HCT116 (cell line): ENCODE results near the gene METTL13. TPM values are rescaled to one million over a fixed set of nuclear protein-coding genes. Genes with fewer than 3 reads are reported as not detected.

Experiments used
- ATAC-seq: fragments of 200-7000 bp; cut with Tn5 transposase; 2 replicates; pipeline ENCODE4 v1.9.1; 2020; ENCODE audit warnings: mild to moderate bottlenecking, moderate library complexity
- BruUV-seq: library from RNA; stranded (reverse); fragments of 400-500 nt; replicated peaks from 2 replicates; lab custom pipeline; 2021; lab: Mats Ljungman, UMichigan
- CTCF ChIA-PET: fragments of 300-600 bp; sonication (Branson Sonifier 250); formaldehyde crosslinking; loops from one replicate; lab custom pipeline; 2021; ENCODE audit warnings: antibody characterized with exemption; lab: Charles Lee
- POLR2A ChIA-PET: fragments of 300-600, 350-600 bp; sonication (Branson Sonifier 250); formaldehyde crosslinking; loops from one replicate; lab custom pipeline; 2021; ENCODE audit warnings: antibody characterized with exemption; lab: Charles Lee
- RAD21 ChIA-PET, 2 experiments: fragments of 300-600 bp; sonication (Branson Sonifier 250); formaldehyde crosslinking; loops; one replicate each; lab custom pipeline; 2023; ENCODE audit warnings: low total read pairs in 2 of 2; ENCODE audit not compliant: uncharacterized antibody in 2 of 2, unreplicated experiment in 2 of 2, low non-redundant PET in 1 of 2; lab: Charles Lee
- DNase-seq: peaks from one replicate; pipeline ENCODE4 v3.0.0-alpha.2; 2010; ENCODE audit warnings: low read depth, low spot score
- H2AFZ ChIP-seq: fragments of 200-600 bp; shearing (Covaris generic), sonication (generic); 2 replicates; pipeline ENCODE4 v1.6.1; 2017; ENCODE audit warnings: low read depth, mixed run types, mixed read lengths, antibody characterized with exemption, low read length; ENCODE audit not compliant: poor library complexity, severe bottlenecking
- H3K27ac ChIP-seq: 2 replicates; pipeline ENCODE4 v1.5.1; 2012; ENCODE audit warnings: low read depth, low read length
- H3K27me3 ChIP-seq: fragments of 200-600 bp; sonication (generic); 2 replicates; pipeline ENCODE4 v1.6.1; 2016; ENCODE audit warnings: mixed run types, low read length, mixed read lengths; ENCODE audit not compliant: insufficient read depth
- H3K36me3 ChIP-seq, 2 experiments: fragments of 200-500 bp in 1 of 2; fragments of 200-600 bp in 1 of 2; sonication (Bioruptor generic) in 1 of 2; sonication (generic) in 1 of 2; 2 replicates each; pipeline versions ENCODE4 v1.5.1 to v1.6.1; 2014 to 2016; ENCODE audit warnings: low read length in 2 of 2, inconsistent platforms in 1 of 2, mixed read lengths in 1 of 2, mixed run types in 1 of 2; ENCODE audit not compliant: insufficient read depth in 2 of 2, control insufficient read depth in 1 of 2
- H3K4me1 ChIP-seq, 2 experiments: fragments of 200-600 bp in 1 of 2; sonication (generic) in 1 of 2; 2 replicates each; pipeline versions ENCODE4 v1.5.1 to v1.6.1; 2012 to 2017; ENCODE audit warnings: low read length in 2 of 2, inconsistent platforms in 1 of 2, mild to moderate bottlenecking in 1 of 2, mixed read lengths in 1 of 2, mixed run types in 1 of 2, moderate library complexity in 1 of 2; ENCODE audit not compliant: insufficient read depth in 2 of 2, control insufficient read depth in 1 of 2
- H3K4me2 ChIP-seq: fragments of 200-600 bp; sonication (generic); 2 replicates; pipeline ENCODE4 v1.6.1; 2017; ENCODE audit warnings: mixed run types, low read length, mixed read lengths
- H3K4me3 ChIP-seq, 2 experiments: fragments of 200-600 bp in 1 of 2; sonication (generic) in 1 of 2; replicated peaks in 1 of 2; 2 replicates each; pipeline ENCODE4 v1.5.1; 2011 to 2016; ENCODE audit warnings: low read length in 2 of 2, control low read depth in 1 of 2, low read depth in 1 of 2, mild to moderate bottlenecking in 1 of 2, mixed read lengths in 1 of 2, mixed run types in 1 of 2
- H3K79me2 ChIP-seq: fragments of 200-600 bp; sonication (generic); 2 replicates; pipeline ENCODE4 v1.6.1; 2017; ENCODE audit warnings: mild to moderate bottlenecking, mixed run types, low read length, moderate library complexity, mixed read lengths; ENCODE audit not compliant: insufficient read depth
- H3K9ac ChIP-seq: fragments of 200-600 bp; sonication (generic); 2 replicates; pipeline ENCODE4 v1.6.1; 2016; ENCODE audit warnings: low read length, mixed read lengths
- H3K9me2 ChIP-seq: fragments of 200-600 bp; sonication (generic), shearing (Covaris generic); 2 replicates; pipeline ENCODE4 v1.6.1; 2017; ENCODE audit warnings: mixed run types, mild to moderate bottlenecking, moderate library complexity; ENCODE audit not compliant: insufficient read depth
- H3K9me3 ChIP-seq, 2 experiments: fragments of 200-500 bp in 1 of 2; fragments of 200-600 bp in 1 of 2; sonication (Bioruptor generic) in 1 of 2; sonication (generic) in 1 of 2; 2 replicates each; pipeline ENCODE4 v1.6.1; 2014 to 2017; ENCODE audit warnings: low read length in 2 of 2, mixed read lengths in 2 of 2, inconsistent platforms in 1 of 2, low read depth in 1 of 2, mild to moderate bottlenecking in 1 of 2, mixed run types in 1 of 2, moderate library complexity in 1 of 2; ENCODE audit not compliant: control insufficient read depth in 1 of 2, insufficient read depth in 1 of 2
- H4K20me1 ChIP-seq: fragments of 200-600 bp; sonication (generic), shearing (Covaris generic); 2 replicates; pipeline ENCODE4 v1.6.1; 2017; ENCODE audit warnings: mixed run types, mild to moderate bottlenecking, moderate library complexity; ENCODE audit not compliant: insufficient read depth
- CBX3 ChIP-seq: IDR thresholded peaks from 2 replicates; pipeline ENCODE4 v1.6.1; 2012; ENCODE audit warnings: low read depth
- CEBPB ChIP-seq: IDR thresholded peaks from 2 replicates; pipeline ENCODE4 v1.6.1; 2012; ENCODE audit warnings: low read depth
- EGR1 ChIP-seq: IDR thresholded peaks from 2 replicates; pipeline ENCODE4 v1.6.1; 2012; ENCODE audit warnings: low read depth
- ELF1 ChIP-seq: IDR thresholded peaks from 2 replicates; pipeline ENCODE4 v1.6.1; 2012; ENCODE audit warnings: low read depth, borderline replicate concordance
- EZH2 ChIP-seq: fragments of 200-600 bp; sonication (generic); IDR thresholded peaks from 2 replicates; pipeline ENCODE4 v1.6.1; 2017; ENCODE audit warnings: antibody characterized with exemption, mixed run types
- EZH2phosphoT487 ChIP-seq: fragments of 200-600 bp; IDR thresholded peaks from 2 replicates; pipeline ENCODE4 v1.6.1; 2018; ENCODE audit warnings: antibody characterized with exemption, borderline replicate concordance
- FOSL1 ChIP-seq: IDR thresholded peaks from 2 replicates; pipeline ENCODE4 v1.6.1; 2012; ENCODE audit warnings: low read depth
- JUND ChIP-seq: IDR thresholded peaks from 2 replicates; pipeline ENCODE4 v1.6.1; 2012
- POLR2AphosphoS5 ChIP-seq: IDR thresholded peaks from 2 replicates; pipeline ENCODE4 v1.6.1; 2011; ENCODE audit warnings: mild to moderate bottlenecking, low read depth, low read length, moderate library complexity
- RAD21 ChIP-seq: IDR thresholded peaks from 2 replicates; pipeline ENCODE4 v1.6.1; 2012; ENCODE audit warnings: low read depth, mild to moderate bottlenecking
- SP1 ChIP-seq: IDR thresholded peaks from 2 replicates; pipeline ENCODE4 v1.6.1; 2012; ENCODE audit warnings: low read depth
- SRF ChIP-seq: IDR thresholded peaks from 2 replicates; pipeline ENCODE4 v1.6.1; 2012; ENCODE audit warnings: low read depth
- ZFX ChIP-seq: fragments of 450-650 bp; IDR thresholded peaks from 2 replicates; pipeline ENCODE4 v1.6.1; 2017
- intact Hi-C: fragments of 100-400 bp; cut with micrococcal nuclease; formaldehyde crosslinking; loops from 2 replicates; pipeline ENCODE4 v1.10.0; 2022
- total RNA-seq: library from RNA; stranded (reverse); gene quantifications from one replicate; pipeline ENCODE4 v1.2.1, GENCODE V29; 2021; ENCODE audit not compliant: unreplicated experiment
- TF ChIP-seq, protein P1 (sequence below), 3 experiments: fragments of 200-600 bp in 1 of 3; sonication (generic) in 1 of 3; IDR thresholded peaks in 2 of 3; conservative IDR thresholded peaks in 1 of 3; 2 replicates each; pipeline ENCODE4 v1.5.1; 2012 to 2017; ENCODE audit warnings: low read depth in 2 of 3, low read length in 2 of 3, antibody characterized with exemption in 1 of 3, borderline replicate concordance in 1 of 3, control low read depth in 1 of 3, mild to moderate bottlenecking in 1 of 3, mixed read lengths in 1 of 3, mixed run types in 1 of 3, moderate library complexity in 1 of 3; ENCODE audit not compliant: insufficient read depth in 1 of 3
- TF ChIP-seq, protein P2 (sequence below): IDR thresholded peaks from 2 replicates; pipeline ENCODE4 v1.6.1; 2011; ENCODE audit warnings: mild to moderate bottlenecking, low read length, moderate library complexity; ENCODE audit not compliant: insufficient replicate concordance; ENCODE audit errors: extremely low read depth

Gene METTL13
- total RNA-seq, 1 experiment from 2014 or later = 33.9 TPM

DNA sequence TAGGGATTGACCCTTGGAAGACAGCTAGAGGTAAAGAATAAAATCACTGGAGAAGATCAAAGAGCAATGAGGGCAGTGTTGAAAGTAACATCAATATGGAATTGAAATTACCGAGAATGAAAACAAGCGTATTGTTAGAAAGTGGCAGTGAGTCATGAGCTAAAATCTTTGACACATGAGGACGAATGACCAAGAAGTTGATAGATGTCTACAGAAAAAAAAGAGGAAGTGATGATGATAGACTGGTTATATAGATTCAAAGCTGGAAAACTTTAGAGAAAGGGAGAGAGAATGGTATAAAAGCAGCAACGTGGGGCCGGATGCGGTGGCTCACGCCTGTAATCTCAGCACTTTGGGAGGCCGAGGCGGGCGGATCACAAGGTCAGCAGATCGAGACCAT lies 47.3 kb downstream of the METTL13 start:
- H3K9me2 ChIP-seq = no peaks in the 10 kb centered on the region
- intact Hi-C loops = no loop called here
- no peaks in the 10 kb centered on the region for H3K4me1 ChIP-seq
- H4K20me1 ChIP-seq = no peaks in the 10 kb centered on the region
- H3K9me3 ChIP-seq = no peaks in the 10 kb centered on the region
- ATAC-seq (no peak), DNase-seq (no peak)
- no peak overlapping the region for H3K27ac ChIP-seq
- H3K4me3 ChIP-seq = no peak overlapping the region
- H2AFZ ChIP-seq = no peak overlapping the region
- no peak overlapping the region for H3K9ac ChIP-seq
- H3K4me2 ChIP-seq = no peak overlapping the region
- H3K79me2 ChIP-seq = no peaks in the 10 kb centered on the region
- TF ChIP-seq EZH2 = no peak
- no peak for TF ChIP-seq SRF
- TF ChIP-seq, protein P1, sequence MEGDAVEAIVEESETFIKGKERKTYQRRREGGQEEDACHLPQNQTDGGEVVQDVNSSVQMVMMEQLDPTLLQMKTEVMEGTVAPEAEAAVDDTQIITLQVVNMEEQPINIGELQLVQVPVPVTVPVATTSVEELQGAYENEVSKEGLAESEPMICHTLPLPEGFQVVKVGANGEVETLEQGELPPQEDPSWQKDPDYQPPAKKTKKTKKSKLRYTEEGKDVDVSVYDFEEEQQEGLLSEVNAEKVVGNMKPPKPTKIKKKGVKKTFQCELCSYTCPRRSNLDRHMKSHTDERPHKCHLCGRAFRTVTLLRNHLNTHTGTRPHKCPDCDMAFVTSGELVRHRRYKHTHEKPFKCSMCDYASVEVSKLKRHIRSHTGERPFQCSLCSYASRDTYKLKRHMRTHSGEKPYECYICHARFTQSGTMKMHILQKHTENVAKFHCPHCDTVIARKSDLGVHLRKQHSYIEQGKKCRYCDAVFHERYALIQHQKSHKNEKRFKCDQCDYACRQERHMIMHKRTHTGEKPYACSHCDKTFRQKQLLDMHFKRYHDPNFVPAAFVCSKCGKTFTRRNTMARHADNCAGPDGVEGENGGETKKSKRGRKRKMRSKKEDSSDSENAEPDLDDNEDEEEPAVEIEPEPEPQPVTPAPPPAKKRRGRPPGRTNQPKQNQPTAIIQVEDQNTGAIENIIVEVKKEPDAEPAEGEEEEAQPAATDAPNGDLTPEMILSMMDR (IDR thresholded peaks at IDR 0.05 in 2 of 3, conservative IDR thresholded peaks at IDR 0.05 in 1 of 3; ENCODE audit: borderline replicate concordance in 1 of 3, insufficient read depth in 1 of 3, low read depth in 2 of 3, low read length in 2 of 3) = no peak
- no peak for TF ChIP-seq POLR2AphosphoS5
- no peaks in the 10 kb centered on the region for H3K36me3 ChIP-seq
- ChIA-PET CTCF (no interaction called here), RAD21 (no interaction called here), POLR2A (no interaction called here)
- no TSS peak for BruUV-seq
- no peaks in the 10 kb centered on the region for H3K27me3 ChIP-seq

- ChIA-PET POLR2A (no interaction called here), CTCF (no interaction called here), RAD21 (no interaction called here)
- H3K79me2 ChIP-seq = no peaks in the 10 kb centered on the region
- no peak overlapping the region for H3K4me3 ChIP-seq
- H3K9me2 ChIP-seq = no peaks in the 10 kb centered on the region
- H3K9me3 ChIP-seq = no peaks in the 10 kb centered on the region
- BruUV-seq = no TSS peak
- no peak overlapping the region for H2AFZ ChIP-seq
- no peak overlapping the region for H3K9ac ChIP-seq
- no peaks in the 10 kb centered on the region for H3K4me1 ChIP-seq
- H3K27me3 ChIP-seq = no peaks in the 10 kb centered on the region
- no peak overlapping the region for H3K27ac ChIP-seq
- no peaks in the 10 kb centered on the region for H4K20me1 ChIP-seq
- H3K36me3 ChIP-seq = no peaks in the 10 kb centered on the region
- no peak overlapping the region for H3K4me2 ChIP-seq
- ATAC-seq (no peak), DNase-seq (no peak)
- intact Hi-C loops = no loop called here
- TF ChIP-seq, protein P2, sequence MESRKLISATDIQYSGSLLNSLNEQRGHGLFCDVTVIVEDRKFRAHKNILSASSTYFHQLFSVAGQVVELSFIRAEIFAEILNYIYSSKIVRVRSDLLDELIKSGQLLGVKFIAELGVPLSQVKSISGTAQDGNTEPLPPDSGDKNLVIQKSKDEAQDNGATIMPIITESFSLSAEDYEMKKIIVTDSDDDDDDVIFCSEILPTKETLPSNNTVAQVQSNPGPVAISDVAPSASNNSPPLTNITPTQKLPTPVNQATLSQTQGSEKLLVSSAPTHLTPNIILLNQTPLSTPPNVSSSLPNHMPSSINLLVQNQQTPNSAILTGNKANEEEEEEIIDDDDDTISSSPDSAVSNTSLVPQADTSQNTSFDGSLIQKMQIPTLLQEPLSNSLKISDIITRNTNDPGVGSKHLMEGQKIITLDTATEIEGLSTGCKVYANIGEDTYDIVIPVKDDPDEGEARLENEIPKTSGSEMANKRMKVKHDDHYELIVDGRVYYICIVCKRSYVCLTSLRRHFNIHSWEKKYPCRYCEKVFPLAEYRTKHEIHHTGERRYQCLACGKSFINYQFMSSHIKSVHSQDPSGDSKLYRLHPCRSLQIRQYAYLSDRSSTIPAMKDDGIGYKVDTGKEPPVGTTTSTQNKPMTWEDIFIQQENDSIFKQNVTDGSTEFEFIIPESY = no peak
- no peak for TF ChIP-seq JUND
- no peak for TF ChIP-seq CBX3
- no peak for TF ChIP-seq CEBPB
- no peak for TF ChIP-seq ELF1
- TF ChIP-seq, protein P1 (IDR thresholded peaks at IDR 0.05 in 2 of 3, conservative IDR thresholded peaks at IDR 0.05 in 1 of 3; ENCODE audit: borderline replicate concordance in 1 of 3, insufficient read depth in 1 of 3, low read depth in 2 of 3, low read length in 2 of 3) = no peak
- TF ChIP-seq EGR1 = no peak
- no peak for TF ChIP-seq EZH2phosphoT487
- no peak for TF ChIP-seq ZFX
- no peak for TF ChIP-seq RAD21
- no peak for TF ChIP-seq FOSL1
- no peak for TF ChIP-seq POLR2AphosphoS5
- TF ChIP-seq SP1 = no peak
Observed at GRCh38 chr1:171833091-171833825, 51.8 kb downstream of the METTL13 start.
